Neural cell (in vitro differentiated cells): ENCODE measurements around the gene CDK5RAP2. TPM values are rescaled to one million over a fixed set of nuclear protein-coding genes. Genes with fewer than 3 reads are reported as not detected.

Experiments
- H2AFZ ChIP-seq: fragments of 200-600, 300-800 bp; sonication (generic), shearing (Covaris generic); 2 replicates; pipeline ENCODE4 v1.6.0; 2014; ENCODE audit warnings: low read depth, mild to moderate bottlenecking, antibody characterized with exemption, low read length, moderate library complexity
- H3F3A ChIP-seq: fragments of 200-600 bp; shearing (Covaris generic); 2 replicates; pipeline ENCODE4 v1.6.1; 2016; ENCODE audit warnings: mild to moderate bottlenecking, moderate library complexity, mixed read lengths, antibody characterized with exemption, low read length; ENCODE audit not compliant: insufficient read depth, poor library complexity, severe bottlenecking
- H3K27ac ChIP-seq: fragments of 200-600, 300-800 bp; sonication (generic), shearing (Covaris generic); 2 replicates; pipeline ENCODE4 v1.5.1; 2014; ENCODE audit warnings: mild to moderate bottlenecking, low read length, moderate library complexity
- H3K27me3 ChIP-seq: fragments of 300-800, 200-600 bp; sonication (generic), shearing (Covaris generic); 2 replicates; pipeline ENCODE4 v1.6.0; 2014; ENCODE audit warnings: mild to moderate bottlenecking, low read depth, low read length, moderate library complexity; ENCODE audit not compliant: insufficient read depth
- H3K36me3 ChIP-seq: fragments of 300-800, 200-600 bp; sonication (generic), shearing (Covaris generic); 2 replicates; pipeline ENCODE4 v1.5.1; 2014; ENCODE audit warnings: mild to moderate bottlenecking, antibody characterized with exemption, low read length, moderate library complexity; ENCODE audit not compliant: insufficient read depth
- H3K4me2 ChIP-seq: fragments of 300-800, 200-600 bp; sonication (generic), shearing (Covaris generic); 2 replicates; pipeline ENCODE4 v1.6.0; 2014; ENCODE audit warnings: mild to moderate bottlenecking, low read length
- H3K4me3 ChIP-seq: fragments of 300-800, 200-600 bp; sonication (generic), shearing (Covaris generic); 2 replicates; pipeline ENCODE4 v1.5.1; 2014; ENCODE audit warnings: mild to moderate bottlenecking, low read length, moderate library complexity
- H3K79me2 ChIP-seq: fragments of 200-600 bp; shearing (Covaris generic); replicated peaks from 2 replicates; pipeline ENCODE4 v1.6.0; 2014; ENCODE audit warnings: mild to moderate bottlenecking, low read length, moderate library complexity; ENCODE audit not compliant: insufficient read depth
- H3K9ac ChIP-seq: fragments of 300-800, 200-600 bp; sonication (generic), shearing (Covaris generic); 2 replicates; pipeline ENCODE4 v1.6.1; 2016; ENCODE audit warnings: mild to moderate bottlenecking, low read length, mixed read lengths
- H3K9me2 ChIP-seq: fragments of 200-600 bp; shearing (Covaris generic); 2 replicates; pipeline ENCODE4 v1.6.1; 2016; ENCODE audit warnings: mild to moderate bottlenecking, low read length, mixed read lengths; ENCODE audit not compliant: insufficient read depth
- H3K9me3 ChIP-seq: fragments of 200-600, 300-800 bp; sonication (generic), shearing (Covaris generic); 2 replicates; pipeline ENCODE4 v1.6.1; 2016; ENCODE audit warnings: mild to moderate bottlenecking, mixed run types, low read length, moderate library complexity, mixed read lengths
- H4K20me1 ChIP-seq: fragments of 200-600 bp; shearing (Covaris generic); 2 replicates; pipeline ENCODE4 v1.6.1; 2016; ENCODE audit warnings: mild to moderate bottlenecking, mixed run types; ENCODE audit not compliant: insufficient read depth
- CTCF ChIP-seq: fragments of 450-650 bp; IDR thresholded peaks from 2 replicates; pipeline ENCODE4 v1.5.1; 2014; ENCODE audit warnings: antibody characterized with exemption, mild to moderate bottlenecking, moderate library complexity; ENCODE audit not compliant: poor library complexity, severe bottlenecking
- EP300 ChIP-seq: fragments of 450-650 bp; conservative IDR thresholded peaks from 2 replicates; pipeline ENCODE4 v1.6.1; 2014; ENCODE audit warnings: antibody characterized with exemption, mild to moderate bottlenecking, moderate library complexity; ENCODE audit not compliant: poor library complexity, severe bottlenecking
- MXI1 ChIP-seq: fragments of 450-650 bp; conservative IDR thresholded peaks from 2 replicates; pipeline ENCODE4 v1.6.1; 2014; ENCODE audit warnings: antibody characterized with exemption, mild to moderate bottlenecking; ENCODE audit not compliant: poor library complexity, severe bottlenecking
- POLR2AphosphoS5 ChIP-seq: IDR thresholded peaks from 2 replicates; pipeline ENCODE4 v1.6.1; 2012
- RAD21 ChIP-seq: fragments of 450-650 bp; conservative IDR thresholded peaks from 2 replicates; pipeline ENCODE4 v1.6.1; 2014; ENCODE audit warnings: antibody characterized with exemption, mild to moderate bottlenecking, moderate library complexity
- REST ChIP-seq: IDR thresholded peaks from 2 replicates; pipeline ENCODE4 v1.6.1; 2012; ENCODE audit warnings: borderline replicate concordance
- SMC3 ChIP-seq: fragments of 450-650 bp; conservative IDR thresholded peaks from 2 replicates; pipeline ENCODE4 v1.6.1; 2014; ENCODE audit warnings: antibody characterized with exemption, mild to moderate bottlenecking, moderate library complexity; ENCODE audit not compliant: poor library complexity
- TAF1 ChIP-seq: IDR thresholded peaks from 2 replicates; pipeline ENCODE4 v1.6.1; 2012; ENCODE audit warnings: low read depth
- polyA plus RNA-seq: library from polyadenylated mRNA; depleted of rRNA; stranded (reverse); fragments of >200 nt; gene quantifications from 2 replicates; pipeline ENCODE4 v1.2.3, GENCODE V29; 2014

Gene CDK5RAP2
- polyA plus RNA-seq, 1 donor from 2014 or later = 43.3 TPM

GRCh38 chr9:120442308-120442995 is 137.5 kb downstream of the CDK5RAP2 start:
- Histone ChIP-seq H4K20me1 (no peaks in the 10 kb centered on the region), H3K79me2 (no peaks in the 10 kb centered on the region), H3K9ac (no peak overlapping the region), H3K27me3 (no peaks in the 10 kb centered on the region), H3K9me3 (no peaks in the 10 kb centered on the region), H3K4me3 (no peak overlapping the region), H3F3A (no peaks in the 10 kb centered on the region), H2AFZ (no peak overlapping the region), H3K27ac (no peak overlapping the region), H3K4me2 (no peak overlapping the region), H3K9me2 (no peaks in the 10 kb centered on the region), H3K36me3 (no peaks in the 10 kb centered on the region)
- TF ChIP-seq RAD21 (no peak), REST (no peak), TAF1 (no peak), POLR2AphosphoS5 (no peak), MXI1 (no peak), CTCF (no peak), EP300 (no peak), SMC3 (no peak)

- no peak overlapping the region for H3K4me3 ChIP-seq
- no peak overlapping the region for H3K27ac ChIP-seq
- no peak overlapping the region for H3K9ac ChIP-seq
- no peaks in the 10 kb centered on the region for H3K79me2 ChIP-seq
- TF ChIP-seq REST (no peak), CTCF (no peak), POLR2AphosphoS5 (no peak)
- peaks cover 3% of the 10 kb centered on the region for H3K36me3 ChIP-seq
- H4K20me1 ChIP-seq = no peaks in the 10 kb centered on the region
- H3F3A ChIP-seq = no peaks in the 10 kb centered on the region
- no peaks in the 10 kb centered on the region for H3K9me3 ChIP-seq
- H2AFZ ChIP-seq = no peak overlapping the region
- no peaks in the 10 kb centered on the region for H3K27me3 ChIP-seq
- H3K9me2 ChIP-seq = no peaks in the 10 kb centered on the region
- no peak overlapping the region for H3K4me2 ChIP-seq
Measured at GRCh38 chr9:120441426-120442307, 138.3 kb downstream of the CDK5RAP2 start.
